ENCODE data around the gene ITPKA. TPM values are rescaled to one million over a fixed set of nuclear protein-coding genes. Genes with fewer than 3 reads are reported as not detected.

Gene ITPKA
- total and polyA plus RNA-seq, 2 donors (not counting 1 experiment from before 2014, with no cell fraction given), result 0.22 TPM; not detected in 1

GRCh38 chr15:41462084-41462795 lies 31.4 kb upstream of the ITPKA start:
- H3K4me3 Mint-ChIP-seq, result no peak overlapping the region
- no peak overlapping the region for H3K4me3 ChIP-seq (ENCODE audit: control extremely low read depth in 1 of 5, extremely low read depth in 1 of 5, insufficient read depth in 1 of 5, low read depth in 2 of 5, low read length in 4 of 5)
- H2AFZ ChIP-seq (ENCODE audit: insufficient read depth, low read depth, low read length, poor library complexity, severe bottlenecking), result no peak overlapping the region
- no peak overlapping the region for H3K27ac Mint-ChIP-seq
- ChIA-PET POLR2A (no interaction called here), CTCF (interaction anchor here (1.2 kb wide), 1 partner anchor 141 kb away, joined by 4 read pairs; no protein-coding TSS in a partner anchor)
- peaks cover 5% of the 10 kb centered on the region for H3K4me1 Mint-ChIP-seq
- no peaks in the 10 kb centered on the region for H3K79me2 ChIP-seq (ENCODE audit: control insufficient read depth, insufficient read depth, low read length)
- H3K9me3 ChIP-seq (ENCODE audit: control extremely low read depth in 1 of 3, control insufficient read depth in 2 of 3, insufficient read depth in 1 of 3, low read length in 2 of 3), result no peaks in the 10 kb centered on the region
- H3K9ac ChIP-seq (ENCODE audit: low read length), result no peak overlapping the region
- peaks cover 10 to 43% of the 10 kb centered on the region in 2 experiments for H3K36me3 ChIP-seq (replicated peaks in 1 of 2; ENCODE audit: control extremely low read depth in 1 of 2, control insufficient read depth in 1 of 2, extremely low read depth in 1 of 2, insufficient read depth in 2 of 2, low read length in 1 of 2)
- no peak for DNase-seq
- no peaks in the 10 kb centered on the region for H3K27me3 Mint-ChIP-seq
- intact Hi-C loops (cut with micrococcal nuclease), result no loop called here
- no peaks in the 10 kb centered on the region for H3K27me3 ChIP-seq (replicated peaks in 1 of 4; ENCODE audit: control extremely low read depth in 1 of 4, control insufficient read depth in 3 of 4, insufficient read depth in 4 of 4, low read length in 3 of 4)
- no peaks in the 10 kb centered on the region for H3K4me1 ChIP-seq (ENCODE audit: control insufficient read depth in 2 of 2, insufficient read depth in 2 of 2, low read length in 2 of 2)
- no peak for TF ChIP-seq EZH2 (IDR thresholded peaks at IDR 0.05; ENCODE audit: borderline replicate concordance, insufficient read depth, low read depth, low read length, poor library complexity, severe bottlenecking)
- TF ChIP-seq CTCF (IDR thresholded peaks at IDR 0.05), result no peak
- H3K9me3 Mint-ChIP-seq (ENCODE audit: insufficient read depth), result no peaks in the 10 kb centered on the region
- no peak overlapping the region for H3K27ac ChIP-seq (ENCODE audit: low read length in 2 of 2)
- H3K4me2 ChIP-seq (replicated peaks; ENCODE audit: low read depth, low read length, poor library complexity, severe bottlenecking), result no peak overlapping the region
- ATAC-seq (ENCODE audit: low read depth), result no peak
- WGBS (ENCODE audit: insufficient coverage), result 100% methylated on average over 1 of the region's 4 CpGs
- peaks cover 8% of the 10 kb centered on the region for H4K20me1 ChIP-seq (ENCODE audit: control insufficient read depth, insufficient read depth, low read length, poor library complexity, severe bottlenecking)

GRCh38 chr15:41464889-41465580 lies 28.6 kb upstream of the ITPKA start:
- Mint-ChIP-seq H3K4me3 (no peak overlapping the region), H3K27ac (no peak overlapping the region), H3K4me1 (peaks cover 5% of the 10 kb centered on the region), H3K27me3 (no peaks in the 10 kb centered on the region), H3K9me3 (ENCODE audit: insufficient read depth) (no peaks in the 10 kb centered on the region)
- POLR2A ChIA-PET, result no interaction called here
- Histone ChIP-seq H3K4me2 (replicated peaks; ENCODE audit: low read depth, low read length, poor library complexity, severe bottlenecking) (no peak overlapping the region), H4K20me1 (ENCODE audit: control insufficient read depth, insufficient read depth, low read length, poor library complexity, severe bottlenecking) (peaks cover 8% of the 10 kb centered on the region), H3K27me3 (replicated peaks in 1 of 4; ENCODE audit: control extremely low read depth in 1 of 4, control insufficient read depth in 3 of 4, insufficient read depth in 4 of 4, low read length in 3 of 4) (no peaks in the 10 kb centered on the region), H3K36me3 (replicated peaks in 1 of 2; ENCODE audit: control extremely low read depth in 1 of 2, control insufficient read depth in 1 of 2, extremely low read depth in 1 of 2, insufficient read depth in 2 of 2, low read length in 1 of 2) (peaks cover 1 to 44% of the 10 kb centered on the region in 2 experiments), H3K4me1 (ENCODE audit: control insufficient read depth in 2 of 2, insufficient read depth in 2 of 2, low read length in 2 of 2) (no peaks in the 10 kb centered on the region), H3K4me3 (ENCODE audit: control extremely low read depth in 1 of 5, extremely low read depth in 1 of 5, insufficient read depth in 1 of 5, low read depth in 2 of 5, low read length in 4 of 5) (no peak overlapping the region), H2AFZ (ENCODE audit: insufficient read depth, low read depth, low read length, poor library complexity, severe bottlenecking) (no peak overlapping the region), H3K27ac (ENCODE audit: low read length in 2 of 2) (no peak overlapping the region), H3K79me2 (ENCODE audit: control insufficient read depth, insufficient read depth, low read length) (no peaks in the 10 kb centered on the region), H3K9ac (ENCODE audit: low read length) (no peak overlapping the region), H3K9me3 (ENCODE audit: control extremely low read depth in 1 of 3, control insufficient read depth in 2 of 3, insufficient read depth in 1 of 3, low read length in 2 of 3) (no peaks in the 10 kb centered on the region)
- intact Hi-C loops (cut with micrococcal nuclease), result loop anchor here (1.0 to 5.0 kb wide), 4 partner anchors 42 to 563 kb away; no protein-coding TSS in a partner anchor
- 93% methylated on average over 9 of the region's 9 CpGs for WGBS (ENCODE audit: insufficient coverage)
- CTCF ChIA-PET, result interaction anchor here (0.6 to 4.0 kb wide), 29 partner anchors 10 to 570 kb away, joined by 3 to 36 read pairs (median 5); partner anchors contain the start of genes LTK, MAPKBP1, MGA and VPS18
- no peak for DNase-seq
- ATAC-seq (ENCODE audit: low read depth), result no peak
- TF ChIP-seq EZH2 (IDR thresholded peaks at IDR 0.05; ENCODE audit: borderline replicate concordance, insufficient read depth, low read depth, low read length, poor library complexity, severe bottlenecking), result no peak
- no peak for TF ChIP-seq CTCF (IDR thresholded peaks at IDR 0.05)

Measured in B cell (primary cell).